ENCODE measurements around the gene HMG20B.

- no peak for TF ChIP-seq TOX (CRISPR knock-in tag; IDR thresholded peaks at IDR 0.05; ENCODE audit: borderline replicate concordance)
- TF ChIP-seq, protein P1, sequence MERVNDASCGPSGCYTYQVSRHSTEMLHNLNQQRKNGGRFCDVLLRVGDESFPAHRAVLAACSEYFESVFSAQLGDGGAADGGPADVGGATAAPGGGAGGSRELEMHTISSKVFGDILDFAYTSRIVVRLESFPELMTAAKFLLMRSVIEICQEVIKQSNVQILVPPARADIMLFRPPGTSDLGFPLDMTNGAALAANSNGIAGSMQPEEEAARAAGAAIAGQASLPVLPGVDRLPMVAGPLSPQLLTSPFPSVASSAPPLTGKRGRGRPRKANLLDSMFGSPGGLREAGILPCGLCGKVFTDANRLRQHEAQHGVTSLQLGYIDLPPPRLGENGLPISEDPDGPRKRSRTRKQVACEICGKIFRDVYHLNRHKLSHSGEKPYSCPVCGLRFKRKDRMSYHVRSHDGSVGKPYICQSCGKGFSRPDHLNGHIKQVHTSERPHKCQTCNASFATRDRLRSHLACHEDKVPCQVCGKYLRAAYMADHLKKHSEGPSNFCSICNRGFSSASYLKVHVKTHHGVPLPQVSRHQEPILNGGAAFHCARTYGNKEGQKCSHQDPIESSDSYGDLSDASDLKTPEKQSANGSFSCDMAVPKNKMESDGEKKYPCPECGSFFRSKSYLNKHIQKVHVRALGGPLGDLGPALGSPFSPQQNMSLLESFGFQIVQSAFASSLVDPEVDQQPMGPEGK (CRISPR knock-in tag; IDR thresholded peaks at IDR 0.05; ENCODE audit: borderline replicate concordance) = no peak
- TF ChIP-seq SNAI2 (CRISPR knock-in tag; IDR thresholded peaks at IDR 0.05) = no peak
- TF ChIP-seq ISL1 (CRISPR knock-in tag; IDR thresholded peaks at IDR 0.05) = no peak
- TF ChIP-seq CSRNP3 (CRISPR knock-in tag; IDR thresholded peaks at IDR 0.05) = no peak
- no peak for TF ChIP-seq ESRRG (CRISPR knock-in tag; IDR thresholded peaks at IDR 0.05)
- TF ChIP-seq, protein P2, sequence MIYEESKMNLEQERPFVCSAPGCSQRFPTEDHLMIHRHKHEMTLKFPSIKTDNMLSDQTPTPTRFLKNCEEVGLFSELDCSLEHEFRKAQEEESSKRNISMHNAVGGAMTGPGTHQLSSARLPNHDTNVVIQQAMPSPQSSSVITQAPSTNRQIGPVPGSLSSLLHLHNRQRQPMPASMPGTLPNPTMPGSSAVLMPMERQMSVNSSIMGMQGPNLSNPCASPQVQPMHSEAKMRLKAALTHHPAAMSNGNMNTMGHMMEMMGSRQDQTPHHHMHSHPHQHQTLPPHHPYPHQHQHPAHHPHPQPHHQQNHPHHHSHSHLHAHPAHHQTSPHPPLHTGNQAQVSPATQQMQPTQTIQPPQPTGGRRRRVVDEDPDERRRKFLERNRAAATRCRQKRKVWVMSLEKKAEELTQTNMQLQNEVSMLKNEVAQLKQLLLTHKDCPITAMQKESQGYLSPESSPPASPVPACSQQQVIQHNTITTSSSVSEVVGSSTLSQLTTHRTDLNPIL (CRISPR knock-in tag; IDR thresholded peaks at IDR 0.05; ENCODE audit: low read depth) = no peak
- no peak for TF ChIP-seq RARB (CRISPR knock-in tag; IDR thresholded peaks at IDR 0.05)
- TF ChIP-seq TCF4 (CRISPR knock-in tag; IDR thresholded peaks at IDR 0.05; ENCODE audit: borderline replicate concordance) = no peak
- TF ChIP-seq ZFP3 (CRISPR knock-in tag; IDR thresholded peaks at IDR 0.05) = no peak
- TF ChIP-seq CSDC2 (CRISPR knock-in tag; IDR thresholded peaks at IDR 0.05) = no peak
- TF ChIP-seq GLIS3 (CRISPR knock-in tag; IDR thresholded peaks at IDR 0.05) = no peak
- no peak for TF ChIP-seq ARNTL (CRISPR knock-in tag; IDR thresholded peaks at IDR 0.05; ENCODE audit: borderline replicate concordance, low read depth)
Observed at GRCh38 chr19:3548606-3549005, 24.1 kb upstream of the HMG20B start.

Measured in SK-N-SH treated with all-trans-retinoic acid at 6 μM for 48 hours (cell line).